HepG2 (cell line): ENCODE results near the gene SIGLEC14. TPM values are rescaled to one million over a fixed set of nuclear protein-coding genes. Genes with fewer than 3 reads are reported as not detected.

Experiments used
- EP300 ChIP-seq, 3 experiments: sonication (generic) in 1 of 3; formaldehyde crosslinking in 1 of 3; IDR thresholded peaks; 2 replicates each; pipeline versions ENCODE4 v1.5.1 to v1.6.1; 2011 to 2020; ENCODE audit warnings: low read depth in 2 of 3, low read length in 2 of 3, borderline replicate concordance in 1 of 3, improper control_type of control experiment in 1 of 3, mild to moderate bottlenecking in 1 of 3, missing genetic modification reagents in 1 of 3, moderate library complexity in 1 of 3
- ESRRA ChIP-seq: sonication (generic); formaldehyde crosslinking; IDR thresholded peaks from 2 replicates; pipeline ENCODE4 v1.5.1; 2020; ENCODE audit warnings: mild to moderate bottlenecking, low read depth, missing genetic modification reagents
- FUBP1 ChIP-seq: sonication (generic); formaldehyde crosslinking; IDR thresholded peaks from 2 replicates; pipeline ENCODE4 v1.5.1; 2020; ENCODE audit warnings: missing genetic modification reagents, mild to moderate bottlenecking, borderline replicate concordance
- SIN3A ChIP-seq: IDR thresholded peaks from 2 replicates; pipeline ENCODE4 v1.6.1; 2011; ENCODE audit warnings: low read depth, mild to moderate bottlenecking, control low read depth, low read length, borderline replicate concordance
- SRY ChIP-seq: sonication (generic); formaldehyde crosslinking; IDR thresholded peaks from 2 replicates; pipeline ENCODE4 v1.8.0; 2022; ENCODE audit warnings: mild to moderate bottlenecking, missing genetic modification reagents
- TARDBP ChIP-seq: sonication (generic); formaldehyde crosslinking; IDR thresholded peaks from 2 replicates; pipeline ENCODE4 v1.8.0; 2022; ENCODE audit warnings: mild to moderate bottlenecking, missing genetic modification reagents
- TCF12 ChIP-seq, 2 experiments: fragments of 450-650 bp in 1 of 2; sonication (generic) in 1 of 2; formaldehyde crosslinking in 1 of 2; IDR thresholded peaks; 2 replicates each; pipeline versions ENCODE4 v1.6.1 to v1.8.0; 2017 to 2022; ENCODE audit warnings: antibody characterized with exemption in 1 of 2, mild to moderate bottlenecking in 1 of 2, missing genetic modification reagents in 1 of 2, moderate library complexity in 1 of 2
- ZFP91 ChIP-seq: sonication (generic); formaldehyde crosslinking; IDR thresholded peaks from 2 replicates; pipeline ENCODE4 v1.9.0; 2022; ENCODE audit warnings: missing genetic modification reagents, mild to moderate bottlenecking, borderline replicate concordance
- ZNF225 ChIP-seq: sonication (generic); formaldehyde crosslinking; IDR thresholded peaks from 2 replicates; pipeline ENCODE4 v1.4.0; 2020; ENCODE audit warnings: mild to moderate bottlenecking, missing genetic modification reagents
- ZNF367 ChIP-seq: sonication (generic); formaldehyde crosslinking; IDR thresholded peaks from 2 replicates; pipeline ENCODE4 v1.4.0; 2020; ENCODE audit warnings: missing genetic modification reagents, borderline replicate concordance
- ZNF546 ChIP-seq: sonication (generic); formaldehyde crosslinking; conservative IDR thresholded peaks from 2 replicates; pipeline ENCODE4 v1.8.1; 2023; ENCODE audit warnings: mild to moderate bottlenecking, missing genetic modification reagents
- ZNF598 ChIP-seq: sonication (generic); formaldehyde crosslinking; IDR thresholded peaks from 2 replicates; pipeline ENCODE4 v1.5.1; 2020; ENCODE audit warnings: mild to moderate bottlenecking, missing genetic modification reagents, borderline replicate concordance
- ZNF614 ChIP-seq: IDR thresholded peaks from 2 replicates; pipeline ENCODE4 v1.6.1; 2018; ENCODE audit warnings: missing biosample characterization, missing genetic modification reagents, inconsistent platforms, borderline replicate concordance
- ZSCAN30 ChIP-seq: sonication (generic); formaldehyde crosslinking; IDR thresholded peaks from 2 replicates; pipeline ENCODE4 v1.5.0; 2020; ENCODE audit warnings: mild to moderate bottlenecking, missing genetic modification reagents
- polyA plus RNA-seq, 8 experiments: library from polyadenylated mRNA; depleted of rRNA in 3 of 8; stranded (reverse) in 7 of 8; unstranded in 1 of 8; fragments of >200 nt; fragmentation: Illumina TruSeq in 4 of 8; extraction: Trizol in 4 of 8; gene quantifications; 2 replicates each; pipeline versions ENCODE4 v1.2.1 to v1.2.3, GENCODE V29; 2011 to 2016; ENCODE audit warnings: low read depth in 4 of 8, missing spikeins in 1 of 8, mixed read lengths in 1 of 8; ENCODE audit not compliant: insufficient read depth in 1 of 8
- total RNA-seq, 5 experiments: library from RNA; depleted of rRNA; stranded (reverse); fragments of >200 nt; fragmentation: Illumina TruSeq; extraction: Trizol; gene quantifications; 2 replicates each; pipeline ENCODE4 v1.2.3, GENCODE V29; 2016; ENCODE audit warnings: low read depth in 1 of 5
- TF ChIP-seq, protein P1 (sequence below): sonication (generic); formaldehyde crosslinking; IDR thresholded peaks from 2 replicates; pipeline ENCODE4 v1.5.1; 2020; ENCODE audit warnings: mild to moderate bottlenecking, missing genetic modification reagents, moderate library complexity
- TF ChIP-seq, protein P2 (sequence below): sonication (generic); formaldehyde crosslinking; IDR thresholded peaks from 2 replicates; pipeline ENCODE4 v1.8.0; 2022; ENCODE audit warnings: low read depth, missing genetic modification reagents
- TF ChIP-seq, protein P3 (sequence below): sonication (generic); formaldehyde crosslinking; IDR thresholded peaks from 2 replicates; pipeline ENCODE4 v1.4.0; 2020; ENCODE audit warnings: missing genetic modification reagents, mild to moderate bottlenecking, borderline replicate concordance

Gene SIGLEC14
- total and polyA plus RNA-seq, 2 of the 13 experiments (the other 11 are each of a cell fraction or from before 2014, with no cell fraction given): 0.05 to 0.09 TPM

DNA sequence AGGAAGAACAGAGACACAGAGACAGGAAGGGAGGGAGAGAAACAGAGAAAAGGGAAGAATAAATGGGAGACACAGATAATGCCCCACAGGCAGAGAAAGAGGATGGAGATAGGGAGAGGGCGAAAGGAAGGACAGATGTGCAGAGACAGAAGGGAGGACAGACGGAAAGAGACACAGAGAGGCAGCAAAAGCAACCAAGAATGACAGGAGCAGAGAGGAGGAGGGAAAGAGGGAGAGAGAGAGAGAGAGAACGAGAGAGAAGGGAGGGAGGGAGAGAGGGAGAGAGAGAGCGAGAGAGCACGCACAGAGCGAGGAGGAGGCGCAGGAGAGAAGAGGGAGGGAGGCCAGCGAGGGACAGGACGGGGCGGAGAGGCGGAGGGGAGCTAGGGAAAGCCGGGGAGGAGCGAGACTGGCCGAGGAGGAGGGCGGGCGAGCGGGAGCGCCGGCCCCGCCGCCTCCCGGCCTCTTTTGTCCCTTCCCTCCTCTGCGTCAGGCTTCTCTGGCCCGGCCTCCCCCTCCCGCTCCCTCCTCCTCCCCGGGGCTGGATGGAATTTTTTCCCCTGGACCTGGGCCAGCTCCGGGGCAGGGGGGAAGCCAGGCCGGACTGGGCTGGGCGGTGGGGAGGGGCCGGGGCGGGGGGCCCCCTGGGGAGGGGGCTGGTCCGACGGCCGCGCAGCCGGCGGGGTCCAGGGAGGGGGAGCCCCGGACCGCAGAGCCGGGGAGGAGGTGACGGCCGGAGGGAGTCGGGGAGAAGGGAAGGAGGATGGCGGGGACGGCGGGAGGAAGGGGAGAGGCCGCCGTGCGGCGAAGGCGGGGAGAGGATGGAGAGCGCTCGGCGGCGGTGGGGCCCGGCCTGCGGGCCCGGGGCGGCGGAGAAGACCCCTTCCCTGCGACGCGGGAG, 42.3 kb upstream of the SIGLEC14 start (continued):
- TF ChIP-seq, protein P1, sequence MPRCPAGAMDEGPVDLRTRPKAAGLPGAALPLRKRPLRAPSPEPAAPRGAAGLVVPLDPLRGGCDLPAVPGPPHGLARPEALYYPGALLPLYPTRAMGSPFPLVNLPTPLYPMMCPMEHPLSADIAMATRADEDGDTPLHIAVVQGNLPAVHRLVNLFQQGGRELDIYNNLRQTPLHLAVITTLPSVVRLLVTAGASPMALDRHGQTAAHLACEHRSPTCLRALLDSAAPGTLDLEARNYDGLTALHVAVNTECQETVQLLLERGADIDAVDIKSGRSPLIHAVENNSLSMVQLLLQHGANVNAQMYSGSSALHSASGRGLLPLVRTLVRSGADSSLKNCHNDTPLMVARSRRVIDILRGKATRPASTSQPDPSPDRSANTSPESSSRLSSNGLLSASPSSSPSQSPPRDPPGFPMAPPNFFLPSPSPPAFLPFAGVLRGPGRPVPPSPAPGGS: no peak
- TF ChIP-seq SRY (CRISPR knock-in tag) (no peak), ZNF225 (no peak), ESRRA (CRISPR knock-in tag) (no peak), EP300 (IDR thresholded peaks at IDR 0.05; ENCODE audit: low read depth in 2 of 2, low read length in 2 of 2) (peak in 1 of 2 experiments; percentile 54; a peak in 1 of 4 replicates), EP300 (CRISPR knock-in tag; IDR thresholded peaks at IDR 0.05; ENCODE audit: borderline replicate concordance) (no peak), ZSCAN30 (no peak), TCF12 (IDR thresholded peaks at IDR 0.05) (no peak), TCF12 (CRISPR knock-in tag; IDR thresholded peaks at IDR 0.05) (no peak), ZNF546 (CRISPR knock-in tag) (no peak), FUBP1 (CRISPR knock-in tag) (no peak), ZFP91 (CRISPR knock-in tag) (no peak), SIN3A (peak; percentile 20; the same call in 1 of the 2 replicates), ZNF367 (CRISPR knock-in tag) (no peak), ZNF598 (no peak), TARDBP (CRISPR knock-in tag) (no peak), ZNF614 (CRISPR knock-in tag) (no peak)
- TF ChIP-seq, protein P2, sequence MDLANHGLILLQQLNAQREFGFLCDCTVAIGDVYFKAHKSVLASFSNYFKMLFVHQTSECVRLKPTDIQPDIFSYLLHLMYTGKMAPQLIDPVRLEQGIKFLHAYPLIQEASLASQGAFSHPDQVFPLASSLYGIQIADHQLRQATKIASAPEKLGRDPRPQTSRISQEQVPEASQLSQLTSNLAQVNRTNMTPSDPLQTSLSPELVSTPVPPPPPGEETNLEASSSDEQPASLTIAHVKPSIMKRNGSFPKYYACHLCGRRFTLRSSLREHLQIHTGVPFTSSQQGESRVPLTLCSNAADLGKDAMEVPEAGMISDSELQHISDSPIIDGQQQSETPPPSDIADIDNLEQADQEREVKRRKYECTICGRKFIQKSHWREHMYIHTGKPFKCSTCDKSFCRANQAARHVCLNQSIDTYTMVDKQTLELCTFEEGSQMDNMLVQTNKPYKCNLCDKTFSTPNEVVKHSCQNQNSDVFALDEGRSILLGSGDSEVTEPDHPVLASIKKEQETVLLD (CRISPR knock-in tag): no peak
- TF ChIP-seq, protein P3, sequence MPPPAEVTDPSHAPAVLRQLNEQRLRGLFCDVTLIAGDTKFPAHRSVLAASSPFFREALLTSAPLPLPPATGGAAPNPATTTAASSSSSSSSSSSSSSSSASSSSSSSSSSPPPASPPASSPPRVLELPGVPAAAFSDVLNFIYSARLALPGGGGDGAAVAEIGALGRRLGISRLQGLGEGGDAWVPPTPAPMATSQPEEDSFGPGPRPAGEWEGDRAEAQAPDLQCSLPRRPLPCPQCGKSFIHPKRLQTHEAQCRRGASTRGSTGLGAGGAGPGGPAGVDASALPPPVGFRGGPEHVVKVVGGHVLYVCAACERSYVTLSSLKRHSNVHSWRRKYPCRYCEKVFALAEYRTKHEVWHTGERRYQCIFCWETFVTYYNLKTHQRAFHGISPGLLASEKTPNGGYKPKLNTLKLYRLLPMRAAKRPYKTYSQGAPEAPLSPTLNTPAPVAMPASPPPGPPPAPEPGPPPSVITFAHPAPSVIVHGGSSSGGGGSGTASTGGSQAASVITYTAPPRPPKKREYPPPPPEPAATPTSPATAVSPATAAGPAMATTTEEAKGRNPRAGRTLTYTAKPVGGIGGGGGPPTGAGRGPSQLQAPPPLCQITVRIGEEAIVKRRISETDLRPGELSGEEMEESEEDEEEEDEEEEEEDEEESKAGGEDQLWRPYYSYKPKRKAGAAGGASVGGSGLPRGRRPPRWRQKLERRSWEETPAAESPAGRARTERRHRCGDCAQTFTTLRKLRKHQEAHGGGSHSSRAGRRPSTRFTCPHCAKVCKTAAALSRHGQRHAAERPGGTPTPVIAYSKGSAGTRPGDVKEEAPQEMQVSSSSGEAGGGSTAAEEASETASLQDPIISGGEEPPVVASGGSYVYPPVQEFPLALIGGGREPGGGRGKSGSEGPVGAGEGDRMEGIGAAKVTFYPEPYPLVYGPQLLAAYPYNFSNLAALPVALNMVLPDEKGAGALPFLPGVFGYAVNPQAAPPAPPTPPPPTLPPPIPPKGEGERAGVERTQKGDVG (CRISPR knock-in tag): no peak
